Measurements from ENCODE around the gene IFT172. TPM values are rescaled to one million over a fixed set of nuclear protein-coding genes. Genes with fewer than 3 reads are reported as not detected.

Gene IFT172
- total RNA-seq, 2 experiments from 2014 or later: 13.9 to 26.8 TPM

DNA sequence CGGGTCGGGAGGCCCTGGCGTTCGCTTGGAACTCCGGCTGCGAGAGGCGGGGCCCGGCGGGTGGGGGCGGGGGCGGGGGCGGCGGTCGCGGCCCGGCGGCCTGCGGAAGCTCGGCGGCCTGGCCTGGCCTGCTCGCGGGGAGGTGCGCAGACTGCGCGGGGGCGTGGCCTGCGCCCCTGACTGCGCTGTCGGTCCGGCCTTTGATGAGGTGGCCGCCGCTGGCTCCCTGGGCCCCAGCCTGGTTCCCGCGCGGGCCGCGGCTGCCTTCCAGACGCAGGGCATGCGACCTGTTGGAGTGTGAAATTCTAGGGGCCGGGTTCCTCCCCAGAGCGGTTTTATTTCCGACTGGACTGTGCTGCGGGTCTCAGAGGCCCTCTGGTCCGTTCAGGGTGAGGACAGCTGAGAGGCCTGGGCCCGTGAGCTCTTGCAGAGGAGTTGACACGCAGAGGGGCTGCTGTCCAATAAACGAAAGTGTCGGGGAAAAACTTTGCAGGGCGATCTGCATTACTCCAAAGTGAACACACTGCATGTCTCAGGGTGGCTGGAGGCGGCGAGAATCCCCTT is 60.5 kb downstream of the IFT172 start:
- H3K9me2 ChIP-seq (ENCODE audit: insufficient read depth, low read length): no peaks in the 10 kb centered on the region
- peak; percentile 84 for DNase-seq (ENCODE audit: low spot score)
- ChIA-PET POLR2A (interaction anchor here (0.5 to 2.8 kb wide), 7 partner anchors 10 to 341 kb away, joined by 3 to 24 read pairs (median 4); partner anchors contain the start of genes PPM1G, SLC30A3 and ZNF513), CTCF (ENCODE audit: unreplicated experiment) (interaction anchor here (1.1 kb wide), 1 partner anchor 19 kb away, joined by 4 read pairs; no protein-coding TSS in a partner anchor)
- peak overlapping the region; percentile 97 for H3K4me2 ChIP-seq (ENCODE audit: low read length)
- intact Hi-C loops (cut with micrococcal nuclease; ENCODE audit: unreplicated experiment): loop anchor here (1.0 to 2.0 kb wide), 2 partner anchors 20 to 200 kb away; partner anchors contain the start of genes CCDC121, GPN1 and PPM1G
- peaks cover 35% of the 10 kb centered on the region for H3K79me2 ChIP-seq (ENCODE audit: insufficient read depth, low read depth, low read length)
- peaks cover 13% of the 10 kb centered on the region for H3K36me3 ChIP-seq (ENCODE audit: insufficient read depth, low read length)
- H3K9me3 ChIP-seq (ENCODE audit: low read length): no peaks in the 10 kb centered on the region
- peak overlapping the region; percentile 86 for H3K4me3 ChIP-seq (ENCODE audit: low read depth, low read length, poor library complexity, severe bottlenecking)
- no TSS peak for BruUV-seq (replicated peaks)
- H4K20me1 ChIP-seq (ENCODE audit: insufficient read depth, low read length): peaks cover 11% of the 10 kb centered on the region
- TF ChIP-seq CTCF (conservative IDR thresholded peaks at IDR 0.05; ENCODE audit: low read length) (no peak), EZH2phosphoT487 (IDR thresholded peaks at IDR 0.05; ENCODE audit: borderline replicate concordance, low read depth, low read length) (no peak)
- peaks cover 21% of the 10 kb centered on the region for H3K4me1 ChIP-seq (ENCODE audit: insufficient read depth, low read length, poor library complexity, severe bottlenecking)
- H3K27ac ChIP-seq (ENCODE audit: low read depth, low read length, poor library complexity, severe bottlenecking): peak overlapping the region; percentile 76
- H2AFZ ChIP-seq (ENCODE audit: low read length): peak overlapping the region; percentile 61

DNA sequence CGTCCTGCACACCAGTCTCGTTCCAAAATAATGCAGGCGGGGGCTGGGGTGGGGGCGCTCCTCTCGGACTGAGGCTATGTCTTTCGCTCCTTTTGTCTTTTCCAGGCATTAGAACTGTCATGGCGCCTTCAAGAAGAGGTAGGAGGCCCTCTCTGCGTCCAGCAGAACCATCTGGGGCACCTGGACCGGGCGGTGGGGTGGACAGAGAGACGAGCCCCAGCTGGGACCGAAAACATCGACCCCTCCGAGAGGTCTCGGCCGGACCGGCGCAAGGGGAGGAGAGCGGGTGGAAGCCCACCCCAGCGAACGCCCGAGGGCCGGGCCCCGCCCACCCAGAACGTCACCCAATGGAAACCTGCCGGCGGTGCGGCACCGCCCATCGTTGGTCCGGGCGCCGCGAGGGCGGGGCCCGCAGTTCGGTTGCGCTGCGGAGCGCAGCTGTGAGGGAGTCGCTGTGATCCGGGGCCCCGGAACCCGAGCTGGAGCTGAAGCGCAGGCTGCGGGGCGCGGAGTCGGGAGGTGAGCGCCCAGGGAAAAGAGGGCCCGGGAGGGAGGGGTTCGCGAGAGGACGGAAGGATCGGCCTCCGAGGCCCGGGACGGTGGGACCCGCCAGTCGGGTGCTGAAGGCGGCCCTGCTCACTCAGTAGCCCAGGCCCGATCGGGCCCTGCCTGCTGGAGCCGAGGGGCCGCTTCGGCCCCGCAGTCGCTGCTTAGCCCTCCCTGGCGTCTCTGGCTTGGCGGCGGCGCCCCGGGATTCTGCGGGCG is 61.1 kb downstream of the IFT172 start, which contains the start of gene NRBP1:
Gene NRBP1, plus strand, starts transcription at position 419 of the 765 bp plus-strand sequence. CDS start 4,643 bp downstream, outside the sequence.
- Histone ChIP-seq H3K36me3 (ENCODE audit: insufficient read depth, low read length) (peaks cover 6% of the 10 kb centered on the region; the same call in 1 of the 2 replicates), H3K4me3 (ENCODE audit: low read depth, low read length, poor library complexity, severe bottlenecking) (peak within 1 kb of the TSS; percentile 86), H3K27ac (ENCODE audit: low read depth, low read length, poor library complexity, severe bottlenecking) (peak within 1 kb of the TSS; percentile 76), H4K20me1 (ENCODE audit: insufficient read depth, low read length) (peaks cover 11% of the 10 kb centered on the region), H3K79me2 (ENCODE audit: insufficient read depth, low read depth, low read length) (peaks cover 35% of the 10 kb centered on the region), H3K9me3 (ENCODE audit: low read length) (no peaks in the 10 kb centered on the region), H3K4me2 (ENCODE audit: low read length) (peak within 1 kb of the TSS; percentile 97), H2AFZ (ENCODE audit: low read length) (peak within 1 kb of the TSS; percentile 61), H3K4me1 (ENCODE audit: insufficient read depth, low read length, poor library complexity, severe bottlenecking) (peaks cover 21% of the 10 kb centered on the region), H3K9me2 (ENCODE audit: insufficient read depth, low read length) (no peaks in the 10 kb centered on the region)
- CTCF ChIA-PET (ENCODE audit: unreplicated experiment): interaction anchor here (0.8 kb wide), 1 partner anchor 58 kb away, joined by 3 read pairs; the partner anchor contains the start of genes EIF2B4 and SNX17
- intact Hi-C loops (cut with micrococcal nuclease; ENCODE audit: unreplicated experiment): loop anchor here (1.0 to 2.0 kb wide), 2 partner anchors 19 to 200 kb away; partner anchors contain the start of genes CCDC121, GPN1 and PPM1G
- TF ChIP-seq EZH2phosphoT487 (IDR thresholded peaks at IDR 0.05; ENCODE audit: borderline replicate concordance, low read depth, low read length): no peak
- peak; percentile 66 for TF ChIP-seq CTCF (conservative IDR thresholded peaks at IDR 0.05; ENCODE audit: low read length)
- DNase-seq (ENCODE audit: low spot score): peak; percentile 96
- POLR2A ChIA-PET: interaction anchor here (0.6 to 2.8 kb wide), 10 partner anchors 11 to 235 kb away, joined by 3 to 24 read pairs (median 4); partner anchors contain the start of genes PPM1G, SLC30A3, SLC4A1AP and SUPT7L
- no TSS peak for BruUV-seq (replicated peaks)

Measured in OCI-LY7 (cell line).